ENCODE data around the gene FASLG.
"Not testable (repeated sequence)": the region's sequence is repeated elsewhere in the genome, so short reads cannot be mapped to it uniquely, and the experiment has no call there.

The FASLG gene

GRCh38 chr1:172682812-172683211 lies 23.9 kb downstream of the FASLG start:
- DNase-seq (ENCODE audit: low read depth): no peak

- no peak for DNase-seq (ENCODE audit: low read depth)
Observed at GRCh38 chr1:172686143-172686542, 27.2 kb downstream of the FASLG start.

GRCh38 chr1:172688428-172689085 lies 29.7 kb downstream of the FASLG start:
- DNase-seq (ENCODE audit: low read depth): not testable (repeated sequence)

GRCh38 chr1:172690925-172691324 lies 32.0 kb downstream of the FASLG start:
- not testable (repeated sequence) for DNase-seq (ENCODE audit: low read depth)

GRCh38 chr1:172697534-172698002 lies 38.7 kb downstream of the FASLG start:
- no peak for DNase-seq (ENCODE audit: low read depth)

- no peak for DNase-seq (ENCODE audit: low read depth)
Observed at GRCh38 chr1:172698224-172698623, 39.3 kb downstream of the FASLG start.

- DNase-seq (ENCODE audit: low read depth): peak; percentile 67
Observed at GRCh38 chr1:172699111-172699510, 40.2 kb downstream of the FASLG start.

- DNase-seq (ENCODE audit: low read depth): no peak
Observed at GRCh38 chr1:172699695-172700227, 40.9 kb downstream of the FASLG start.

GRCh38 chr1:172700556-172700955 lies 41.7 kb downstream of the FASLG start:
- no peak for DNase-seq (ENCODE audit: low read depth)

GRCh38 chr1:172704001-172704400 lies 45.1 kb downstream of the FASLG start:
- DNase-seq (ENCODE audit: low read depth): no peak

GRCh38 chr1:172704420-172705210 lies 45.7 kb downstream of the FASLG start:
- DNase-seq (ENCODE audit: low read depth): no peak

- peak; percentile 53 for DNase-seq (ENCODE audit: low read depth)
Observed at GRCh38 chr1:172708452-172708851, 49.5 kb downstream of the FASLG start.

- no peak for DNase-seq (ENCODE audit: low read depth)
Observed at GRCh38 chr1:172711558-172711957, 52.7 kb downstream of the FASLG start.

- no peak for DNase-seq (ENCODE audit: low read depth)
Observed at GRCh38 chr1:172713466-172713865, 54.6 kb downstream of the FASLG start.
